SIG-M5 (cell line): ENCODE measurements around the gene CCDC177.

Experiments used
- DNase-seq: peaks from one replicate; lab custom pipeline; 2025; lab: John Stamatoyannopoulos, UW

The CCDC177 gene

DNA sequence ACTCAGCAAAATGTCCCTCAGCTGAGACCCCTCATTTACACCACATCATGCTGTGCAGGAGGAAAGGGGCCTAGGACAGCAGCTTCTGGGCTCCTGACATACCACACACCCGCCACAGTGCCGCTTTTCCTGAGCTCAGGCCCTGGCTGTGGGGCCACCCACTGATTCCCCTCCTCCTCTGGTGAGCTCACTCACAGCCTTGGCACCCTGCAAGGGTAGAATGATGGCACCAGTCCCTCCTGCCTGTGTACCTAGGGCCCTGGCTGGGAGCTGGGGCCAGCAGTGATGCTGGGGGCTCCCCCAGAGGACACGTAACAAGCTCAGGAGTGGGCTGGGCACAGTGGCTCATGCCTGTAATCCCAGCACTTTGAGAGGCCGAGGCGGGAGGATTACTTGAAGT lies 45.7 kb downstream of the CCDC177 start:
- DNase-seq = no peak

- DNase-seq = no peak
These were observed 46.5 kb downstream of the CCDC177 start for GRCh38 chr14:69528143-69528542.

DNA sequence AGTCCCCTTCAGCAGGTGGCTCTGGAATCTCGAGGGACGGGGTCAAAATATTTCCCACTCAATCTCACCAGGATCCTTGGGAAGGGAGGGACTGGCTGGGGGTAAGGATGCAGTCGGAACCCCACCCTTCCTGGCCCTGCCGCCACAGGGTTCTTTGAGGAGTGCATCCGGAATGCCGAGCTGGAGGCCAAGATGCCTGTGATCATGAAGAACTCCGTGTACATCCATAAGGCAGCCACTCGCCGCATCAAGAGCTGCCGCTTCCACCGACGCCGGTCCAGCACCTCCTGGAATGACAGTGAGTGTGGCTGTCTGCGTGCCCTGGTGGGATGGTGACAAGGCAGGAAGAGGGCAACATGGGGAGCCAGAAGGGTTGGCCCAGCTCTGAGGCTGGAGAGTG lies 47.0 kb downstream of the CCDC177 start:
- no peak for DNase-seq

DNA sequence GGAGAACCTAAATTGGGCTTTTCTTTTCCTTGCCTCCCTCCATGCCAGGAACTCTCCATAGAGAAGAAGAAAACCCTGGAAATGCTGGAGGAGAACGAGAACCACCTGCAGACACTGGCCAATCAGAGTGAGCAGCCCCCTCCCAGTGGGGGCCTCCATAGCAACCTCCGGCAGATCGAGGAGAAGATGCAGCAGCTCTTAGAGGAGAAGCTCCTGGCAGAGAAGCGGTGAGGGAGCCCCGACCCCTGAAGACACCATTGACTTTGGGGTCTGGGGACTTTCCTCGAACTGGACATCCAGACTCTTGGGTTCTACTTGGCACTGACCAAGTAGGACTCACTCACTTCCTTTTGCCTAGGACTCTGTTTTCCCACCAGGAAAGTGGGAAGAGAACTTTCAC lies 48.8 kb downstream of the CCDC177 start:
- DNase-seq = no peak

- no peak for DNase-seq
These were observed 52.6 kb downstream of the CCDC177 start for GRCh38 chr14:69522026-69522425.
